Sigmoid colon (tissue), 3 donors: ENCODE results near the gene CBFA2T3.

ENCODE experiments used
- POLR2A ChIP-seq, 2 donors: fragments of 450-650 bp; IDR thresholded peaks; one replicate each; pipeline ENCODE4 v1.6.1; 2016; ENCODE audit warnings: antibody characterized with exemption in 2 of 2, mild to moderate bottlenecking in 2 of 2, moderate library complexity in 2 of 2
- TF ChIP-seq, protein P1 (sequence below), 4 experiments: fragments of 450-650 bp in 3 of 4; fragments of 200-600 bp in 1 of 4; IDR thresholded peaks; one replicate each; pipeline ENCODE4 v1.5.1; 2016 to 2019; ENCODE audit warnings: antibody characterized with exemption in 4 of 4, mild to moderate bottlenecking in 3 of 4, moderate library complexity in 2 of 4

DNA sequence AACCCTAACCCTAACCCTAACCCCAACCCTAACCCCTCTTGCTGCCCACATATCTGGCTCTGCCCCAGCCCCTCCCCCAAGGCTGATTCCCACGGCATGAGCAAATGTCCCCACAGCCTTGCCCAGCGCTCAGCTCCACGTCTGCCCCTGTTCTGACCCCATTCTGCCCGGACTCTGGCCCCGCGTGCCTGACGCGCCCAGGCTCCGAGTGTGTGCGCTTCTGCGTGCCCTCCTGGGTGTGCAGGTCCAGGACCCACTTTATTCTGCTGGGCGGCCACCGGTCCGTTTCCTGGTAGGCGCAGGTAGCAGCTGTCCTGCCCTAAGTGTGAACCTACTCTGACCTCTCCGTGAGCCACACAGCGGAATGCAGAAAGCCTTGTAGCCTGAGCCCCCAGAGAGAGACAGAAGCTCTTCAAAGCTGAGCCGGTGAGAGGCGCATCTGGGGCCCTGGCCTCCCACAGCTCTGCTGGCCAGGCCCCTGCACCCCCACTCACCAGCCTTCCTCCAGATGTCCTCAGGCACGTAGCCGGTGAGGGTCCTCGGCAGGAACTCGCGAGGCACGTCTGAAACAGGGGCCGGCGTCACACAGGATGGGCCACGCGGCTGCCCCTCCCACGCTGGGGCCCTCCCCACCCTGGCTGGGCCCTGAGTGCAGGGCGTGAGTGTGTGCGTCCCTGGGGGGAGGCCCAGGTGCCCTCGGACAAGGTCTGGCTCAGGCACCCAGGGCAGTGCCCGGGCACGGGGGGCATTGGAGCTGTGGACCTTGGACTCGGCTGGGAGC lies 96.6 kb downstream of the CBFA2T3 start:
- TF ChIP-seq, protein P1, sequence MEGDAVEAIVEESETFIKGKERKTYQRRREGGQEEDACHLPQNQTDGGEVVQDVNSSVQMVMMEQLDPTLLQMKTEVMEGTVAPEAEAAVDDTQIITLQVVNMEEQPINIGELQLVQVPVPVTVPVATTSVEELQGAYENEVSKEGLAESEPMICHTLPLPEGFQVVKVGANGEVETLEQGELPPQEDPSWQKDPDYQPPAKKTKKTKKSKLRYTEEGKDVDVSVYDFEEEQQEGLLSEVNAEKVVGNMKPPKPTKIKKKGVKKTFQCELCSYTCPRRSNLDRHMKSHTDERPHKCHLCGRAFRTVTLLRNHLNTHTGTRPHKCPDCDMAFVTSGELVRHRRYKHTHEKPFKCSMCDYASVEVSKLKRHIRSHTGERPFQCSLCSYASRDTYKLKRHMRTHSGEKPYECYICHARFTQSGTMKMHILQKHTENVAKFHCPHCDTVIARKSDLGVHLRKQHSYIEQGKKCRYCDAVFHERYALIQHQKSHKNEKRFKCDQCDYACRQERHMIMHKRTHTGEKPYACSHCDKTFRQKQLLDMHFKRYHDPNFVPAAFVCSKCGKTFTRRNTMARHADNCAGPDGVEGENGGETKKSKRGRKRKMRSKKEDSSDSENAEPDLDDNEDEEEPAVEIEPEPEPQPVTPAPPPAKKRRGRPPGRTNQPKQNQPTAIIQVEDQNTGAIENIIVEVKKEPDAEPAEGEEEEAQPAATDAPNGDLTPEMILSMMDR (IDR thresholded peaks at IDR 0.05) = no peak
- no peak for TF ChIP-seq POLR2A (IDR thresholded peaks at IDR 0.05)
